B cell (primary cell): ENCODE data around the gene GNA12. TPM values are rescaled to one million over a fixed set of nuclear protein-coding genes. Genes with fewer than 3 reads are reported as not detected.

Experiments used
- ATAC-seq: fragments of 200-7000 bp; cut with Tn5 transposase; one replicate; pipeline ENCODE4 v1.10.0; 2021; ENCODE audit warnings: low read depth, mild to moderate bottlenecking, moderate number of reproducible peaks, moderate library complexity
- CTCF ChIA-PET: fragments of 350-600 bp; sonication (Branson Sonifier 250); formaldehyde crosslinking; loops from one replicate; lab custom pipeline; 2021; ENCODE audit warnings: antibody characterized with exemption, inconsistent platforms; lab: Charles Lee
- POLR2A ChIA-PET: fragments of 350-600 bp; sonication (Branson Sonifier 250); formaldehyde crosslinking; loops from one replicate; lab custom pipeline; 2021; ENCODE audit warnings: antibody characterized with exemption; lab: Charles Lee
- DNase-seq: peaks from one replicate; pipeline ENCODE4 v3.0.0; 2013
- H2AFZ ChIP-seq: 2 replicates; pipeline ENCODE4 v1.6.1; 2012; ENCODE audit warnings: mild to moderate bottlenecking, low read depth, low read length; ENCODE audit not compliant: insufficient read depth, poor library complexity, severe bottlenecking
- H3K27ac ChIP-seq, 2 donors: 1 replicate in 1 of 2; 2 replicates in 1 of 2; pipeline ENCODE4 v1.5.1; 2012 to 2013; ENCODE audit warnings: low read length in 2 of 2, mild to moderate bottlenecking in 2 of 2, moderate library complexity in 1 of 2
- H3K27me3 ChIP-seq, 4 experiments: fragments of 200-600 bp in 1 of 4; sonication (generic) in 1 of 4; replicated peaks in 1 of 4; 1 replicate in 2 of 4; 2 replicates in 2 of 4; pipeline versions ENCODE4 v1.6.1 to v1.7.0; 2013 to 2016; ENCODE audit warnings: low read length in 3 of 4, mild to moderate bottlenecking in 2 of 4, mixed read lengths in 1 of 4, moderate library complexity in 1 of 4; ENCODE audit not compliant: insufficient read depth in 4 of 4, control insufficient read depth in 3 of 4; ENCODE audit errors: control extremely low read depth in 1 of 4
- H3K36me3 ChIP-seq, 2 experiments: replicated peaks in 1 of 2; 1 replicate in 1 of 2; 2 replicates in 1 of 2; pipeline versions ENCODE4 v1.6.1 to v1.7.1; 2013; ENCODE audit warnings: low read length in 1 of 2; ENCODE audit not compliant: insufficient read depth in 2 of 2, control insufficient read depth in 1 of 2; ENCODE audit errors: control extremely low read depth in 1 of 2, extremely low read depth in 1 of 2
- H3K4me1 ChIP-seq, 2 donors: fragments of 200-600 bp in 1 of 2; sonication (generic) in 1 of 2; 1 replicate in 1 of 2; 2 replicates in 1 of 2; pipeline versions ENCODE4 v1.5.1 to v1.6.1; 2013 to 2017; ENCODE audit warnings: low read length in 2 of 2; ENCODE audit not compliant: control insufficient read depth in 2 of 2, insufficient read depth in 2 of 2
- H3K4me2 ChIP-seq: replicated peaks from 2 replicates; pipeline ENCODE3; 2012; ENCODE audit warnings: mild to moderate bottlenecking, low read depth, low read length; ENCODE audit not compliant: poor library complexity, severe bottlenecking
- H3K4me3 ChIP-seq, 5 experiments: fragments of 200-600 bp in 1 of 5; sonication (generic) in 1 of 5; 1 replicate in 3 of 5; 2 replicates in 2 of 5; pipeline versions ENCODE4 v1.5.1 to v1.7.0; 2011 to 2016; ENCODE audit warnings: low read length in 4 of 5, mild to moderate bottlenecking in 4 of 5, low read depth in 2 of 5, control low read depth in 1 of 5, moderate library complexity in 1 of 5; ENCODE audit not compliant: insufficient read depth in 1 of 5; ENCODE audit errors: control extremely low read depth in 1 of 5, extremely low read depth in 1 of 5
- H3K79me2 ChIP-seq: fragments of 200-600 bp; sonication (generic); one replicate; pipeline ENCODE4 v1.6.0; 2016; ENCODE audit warnings: low read length; ENCODE audit not compliant: control insufficient read depth, insufficient read depth
- H3K9ac ChIP-seq: fragments of 200-600 bp; sonication (generic); 2 replicates; pipeline ENCODE4 v1.6.1; 2017; ENCODE audit warnings: mild to moderate bottlenecking, low read length, moderate library complexity
- H3K9me3 ChIP-seq, 3 donors: one replicate each; pipeline versions ENCODE4 v1.6.1 to v1.7.1; 2013; ENCODE audit warnings: low read length in 2 of 3; ENCODE audit not compliant: control insufficient read depth in 2 of 3, insufficient read depth in 1 of 3; ENCODE audit errors: control extremely low read depth in 1 of 3
- H4K20me1 ChIP-seq: 2 replicates; pipeline ENCODE4 v1.6.0; 2012; ENCODE audit warnings: mild to moderate bottlenecking, low read length; ENCODE audit not compliant: insufficient read depth, control insufficient read depth, poor library complexity, severe bottlenecking
- H3K27ac Mint-ChIP-seq: one replicate; pipeline ENCODE4 v1.8.0; 2021; ENCODE audit warnings: mixed read lengths
- H3K27me3 Mint-ChIP-seq: one replicate; pipeline ENCODE4 v1.8.0; 2021; ENCODE audit warnings: mixed read lengths
- H3K4me1 Mint-ChIP-seq: one replicate; pipeline ENCODE4 v1.8.0; 2021; ENCODE audit warnings: mixed read lengths
- H3K4me3 Mint-ChIP-seq: one replicate; pipeline ENCODE4 v1.8.0; 2021; ENCODE audit warnings: mixed read lengths
- H3K9me3 Mint-ChIP-seq: one replicate; pipeline ENCODE4 v1.8.0; 2022; ENCODE audit warnings: mixed read lengths; ENCODE audit not compliant: insufficient read depth
- CTCF ChIP-seq: fragments of 200-600 bp; IDR thresholded peaks from one replicate; pipeline ENCODE4 v1.8.0; 2022; ENCODE audit warnings: antibody characterized with exemption, mild to moderate bottlenecking
- EZH2 ChIP-seq: IDR thresholded peaks from 2 replicates; pipeline ENCODE4 v1.6.1; 2012; ENCODE audit warnings: borderline replicate concordance, low read depth, mild to moderate bottlenecking, moderate library complexity, low read length; ENCODE audit not compliant: insufficient read depth, poor library complexity, severe bottlenecking
- WGBS: methylation state at CpG from one replicate; pipeline ENCODE4 v1.1.5; 2013; ENCODE audit warnings: missing lambda C conversion rate; ENCODE audit not compliant: insufficient coverage; 5-methylcytosine and 5-hydroxymethylcytosine counted together
- intact Hi-C: fragments of 100-400 bp; cut with micrococcal nuclease; formaldehyde crosslinking; loops from one replicate; pipeline ENCODE4 v1.10.0; 2022
- polyA plus RNA-seq: library from polyadenylated mRNA; depleted of rRNA; stranded (reverse); fragments of >200 nt; gene quantifications from 2 replicates; pipeline ENCODE4 v1.2.3, GENCODE V29; 2012
- total RNA-seq, 2 donors: library from RNA; stranded (reverse); fragments of 120-200 nt in 1 of 2; gene quantifications; 1 replicate in 1 of 2; 2 replicates in 1 of 2; pipeline versions ENCODE4 v1.2.3 to v1.2.4, GENCODE V29; 2013 to 2022

Gene GNA12
- total and polyA plus RNA-seq, 2 donors (not counting 1 experiment from before 2014, with no cell fraction given): 34.6 to 110 TPM

- ATAC-seq (no peak), DNase-seq (no peak)
- no peak overlapping the region for H3K4me3 Mint-ChIP-seq
- H2AFZ ChIP-seq: no peak overlapping the region
- H3K27ac ChIP-seq: no peak overlapping the region
- peaks cover 38% of the 10 kb centered on the region for H3K79me2 ChIP-seq
- H3K36me3 ChIP-seq: peaks cover 0 to 28% of the 10 kb centered on the region in 2 experiments
- peaks cover 35% of the 10 kb centered on the region for H3K4me1 Mint-ChIP-seq
- peaks cover 7 to 10% of the 10 kb centered on the region in 2 donors for H3K4me1 ChIP-seq
- ChIA-PET CTCF (interaction anchor here (0.6 to 1.3 kb wide), 2 partner anchors 9 to 1135 kb away, joined by 3 to 4 read pairs; no protein-coding TSS in a partner anchor), POLR2A (no interaction called here)
- peaks cover 20% of the 10 kb centered on the region for H4K20me1 ChIP-seq
- H3K4me3 ChIP-seq: no peak overlapping the region
- H3K27me3 ChIP-seq: no peaks in the 10 kb centered on the region
- H3K27ac Mint-ChIP-seq: no peak overlapping the region
- no peak overlapping the region for H3K4me2 ChIP-seq
- no peak overlapping the region for H3K9ac ChIP-seq
- intact Hi-C loops: no loop called here
- H3K27me3 Mint-ChIP-seq: no peaks in the 10 kb centered on the region
- WGBS: 94% methylated on average over 18 of the region's 19 CpGs
- H3K9me3 Mint-ChIP-seq: no peaks in the 10 kb centered on the region
- TF ChIP-seq EZH2 (no peak), CTCF (no peak)
- no peaks in the 10 kb centered on the region for H3K9me3 ChIP-seq
These were observed 82.9 kb downstream of the GNA12 start for GRCh38 chr7:2761131-2761624.

DNA sequence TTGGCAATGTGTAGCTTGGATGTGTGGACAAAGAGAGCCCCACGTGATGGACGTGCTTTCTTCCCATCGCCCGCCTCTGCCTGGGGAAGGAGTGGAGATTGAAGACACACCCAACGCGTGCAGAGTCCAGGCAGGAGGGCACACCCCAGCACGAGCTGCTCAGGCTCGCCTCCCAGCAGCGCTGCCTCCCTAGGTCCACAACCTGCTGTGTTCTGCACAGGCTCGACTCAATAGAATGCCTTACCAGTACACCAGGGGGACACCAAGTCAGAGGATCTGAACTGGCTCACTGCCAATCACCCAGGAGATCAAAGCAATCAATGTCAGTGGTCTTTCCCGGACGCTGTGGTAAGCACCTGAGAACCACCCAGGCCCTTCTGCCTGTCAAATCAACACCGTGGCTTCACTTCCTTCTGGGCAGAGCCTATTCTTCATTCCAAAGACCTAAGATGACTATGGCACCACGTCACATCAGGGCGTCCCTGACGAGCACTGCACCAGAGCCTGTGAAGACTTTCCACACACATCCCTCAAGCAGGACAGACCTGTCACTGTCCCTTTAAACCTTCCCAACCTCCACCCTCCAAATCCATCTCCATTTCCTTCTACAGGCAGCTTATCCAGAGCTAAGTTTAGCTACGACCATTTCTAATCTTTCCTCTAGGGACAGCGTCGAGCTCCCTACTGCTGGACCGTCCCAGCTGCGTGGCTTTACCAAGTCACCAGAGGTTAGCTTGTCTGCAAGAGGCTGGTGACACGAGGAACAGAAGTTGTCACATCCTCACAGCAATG lies 83.8 kb downstream of the GNA12 start:
- intact Hi-C loops: no loop called here
- Histone ChIP-seq H3K9me3 (no peaks in the 10 kb centered on the region), H3K36me3 (peaks cover 0 to 32% of the 10 kb centered on the region in 2 experiments), H3K27me3 (no peaks in the 10 kb centered on the region), H3K4me3 (no peak overlapping the region), H3K79me2 (peaks cover 38% of the 10 kb centered on the region), H4K20me1 (peaks cover 26% of the 10 kb centered on the region), H2AFZ (no peak overlapping the region), H3K9ac (no peak overlapping the region), H3K4me2 (no peak overlapping the region), H3K4me1 (peaks cover 7 to 10% of the 10 kb centered on the region in 2 donors), H3K27ac (no peak overlapping the region)
- CTCF ChIA-PET: interaction anchor here (0.6 to 3.6 kb wide), 3 partner anchors 10 to 1134 kb away, joined by 3 to 18 read pairs (median 4); no protein-coding TSS in a partner anchor
- no peak for TF ChIP-seq EZH2
- TF ChIP-seq CTCF: no peak
- Mint-ChIP-seq H3K27ac (peak overlapping the region; percentile 47), H3K27me3 (no peaks in the 10 kb centered on the region), H3K4me3 (no peak overlapping the region), H3K4me1 (peaks cover 35% of the 10 kb centered on the region), H3K9me3 (no peaks in the 10 kb centered on the region)
- ATAC-seq (no peak), DNase-seq (no peak)
- 70% methylated on average over 18 of the region's 22 CpGs for WGBS
- POLR2A ChIA-PET: interaction anchor here (0.6 kb wide), 1 partner anchor 10 kb away, joined by 3 read pairs; no protein-coding TSS in a partner anchor
